ENCODE data around the gene NINL.
"Not testable (repeated sequence)": the region's sequence is repeated elsewhere in the genome, so short reads cannot be mapped to it uniquely, and the experiment has no call there.

The NINL gene

DNA sequence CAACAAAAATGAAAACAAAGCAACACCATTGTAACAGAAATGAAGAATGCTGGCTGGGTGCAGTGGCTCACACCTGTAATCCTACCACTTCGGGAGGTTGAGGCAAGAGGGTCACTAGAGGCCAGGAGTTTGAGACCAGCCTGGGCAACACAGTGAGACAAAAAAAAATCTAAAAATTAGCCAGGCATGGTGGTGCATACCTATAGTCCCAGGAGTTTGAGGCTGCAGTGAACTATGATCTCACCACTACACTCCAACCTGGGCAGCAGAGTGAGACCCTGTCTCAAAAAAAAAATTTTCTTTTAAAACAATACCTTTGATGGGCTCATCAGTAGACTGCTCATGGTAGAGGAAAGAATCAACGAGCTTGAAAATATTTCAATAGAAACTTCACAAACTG lies 18.5 kb downstream of the NINL start:
- no peak overlapping the region for H3K4me3 ChIP-seq (ENCODE audit: low read depth, low read length)
- TF ChIP-seq MYC (IDR thresholded peaks at IDR 0.05; ENCODE audit: low read depth, low read length) (no peak), POLR2A (IDR thresholded peaks at IDR 0.05; ENCODE audit: extremely low read depth, insufficient read length) (no peak)
- TF ChIP-seq, protein P1, sequence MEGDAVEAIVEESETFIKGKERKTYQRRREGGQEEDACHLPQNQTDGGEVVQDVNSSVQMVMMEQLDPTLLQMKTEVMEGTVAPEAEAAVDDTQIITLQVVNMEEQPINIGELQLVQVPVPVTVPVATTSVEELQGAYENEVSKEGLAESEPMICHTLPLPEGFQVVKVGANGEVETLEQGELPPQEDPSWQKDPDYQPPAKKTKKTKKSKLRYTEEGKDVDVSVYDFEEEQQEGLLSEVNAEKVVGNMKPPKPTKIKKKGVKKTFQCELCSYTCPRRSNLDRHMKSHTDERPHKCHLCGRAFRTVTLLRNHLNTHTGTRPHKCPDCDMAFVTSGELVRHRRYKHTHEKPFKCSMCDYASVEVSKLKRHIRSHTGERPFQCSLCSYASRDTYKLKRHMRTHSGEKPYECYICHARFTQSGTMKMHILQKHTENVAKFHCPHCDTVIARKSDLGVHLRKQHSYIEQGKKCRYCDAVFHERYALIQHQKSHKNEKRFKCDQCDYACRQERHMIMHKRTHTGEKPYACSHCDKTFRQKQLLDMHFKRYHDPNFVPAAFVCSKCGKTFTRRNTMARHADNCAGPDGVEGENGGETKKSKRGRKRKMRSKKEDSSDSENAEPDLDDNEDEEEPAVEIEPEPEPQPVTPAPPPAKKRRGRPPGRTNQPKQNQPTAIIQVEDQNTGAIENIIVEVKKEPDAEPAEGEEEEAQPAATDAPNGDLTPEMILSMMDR (IDR thresholded peaks at IDR 0.05; ENCODE audit: low read depth, low read length) = no peak
- TF ChIP-seq, protein P2, sequence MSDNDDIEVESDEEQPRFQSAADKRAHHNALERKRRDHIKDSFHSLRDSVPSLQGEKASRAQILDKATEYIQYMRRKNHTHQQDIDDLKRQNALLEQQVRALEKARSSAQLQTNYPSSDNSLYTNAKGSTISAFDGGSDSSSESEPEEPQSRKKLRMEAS (IDR thresholded peaks at IDR 0.05; ENCODE audit: low read depth, low read length) = no peak
- DNase-seq (ENCODE audit: low read depth) = no peak

DNA sequence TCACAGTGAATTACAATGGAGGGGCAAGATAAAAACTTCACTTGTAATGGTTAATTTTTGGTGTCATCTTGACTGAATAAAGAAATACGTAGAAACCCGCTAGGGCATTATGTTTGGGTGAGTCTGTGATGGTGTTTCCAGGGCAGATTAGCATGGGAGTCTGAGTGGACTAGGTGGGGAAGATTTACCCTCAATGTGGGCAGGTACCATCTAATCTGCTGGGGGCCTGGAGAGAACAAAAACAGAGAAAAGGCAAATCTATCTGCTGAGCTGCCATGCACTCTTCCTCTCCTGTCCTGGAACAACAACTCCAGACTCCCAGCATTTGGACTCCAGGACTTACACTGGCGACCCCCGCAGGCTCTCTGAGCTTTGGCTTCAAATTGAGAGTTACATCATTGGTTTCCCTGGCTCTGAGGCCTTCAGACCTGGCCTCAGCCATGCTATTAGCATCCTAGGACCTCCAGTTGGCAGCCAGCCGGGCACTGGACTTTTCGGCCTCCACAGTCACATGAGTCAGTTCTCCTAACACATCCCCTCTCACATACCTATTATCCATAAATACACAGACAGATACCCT lies 19.7 kb downstream of the NINL start:
- TF ChIP-seq, protein P2 (IDR thresholded peaks at IDR 0.05; ENCODE audit: low read depth, low read length) = no peak
- TF ChIP-seq POLR2A (IDR thresholded peaks at IDR 0.05; ENCODE audit: extremely low read depth, insufficient read length) = no peak
- TF ChIP-seq, protein P1 (IDR thresholded peaks at IDR 0.05; ENCODE audit: low read depth, low read length) = no peak
- no peak for TF ChIP-seq MYC (IDR thresholded peaks at IDR 0.05; ENCODE audit: low read depth, low read length)
- no peak for DNase-seq (ENCODE audit: low read depth)
- no peak overlapping the region for H3K4me3 ChIP-seq (ENCODE audit: low read depth, low read length)

DNA sequence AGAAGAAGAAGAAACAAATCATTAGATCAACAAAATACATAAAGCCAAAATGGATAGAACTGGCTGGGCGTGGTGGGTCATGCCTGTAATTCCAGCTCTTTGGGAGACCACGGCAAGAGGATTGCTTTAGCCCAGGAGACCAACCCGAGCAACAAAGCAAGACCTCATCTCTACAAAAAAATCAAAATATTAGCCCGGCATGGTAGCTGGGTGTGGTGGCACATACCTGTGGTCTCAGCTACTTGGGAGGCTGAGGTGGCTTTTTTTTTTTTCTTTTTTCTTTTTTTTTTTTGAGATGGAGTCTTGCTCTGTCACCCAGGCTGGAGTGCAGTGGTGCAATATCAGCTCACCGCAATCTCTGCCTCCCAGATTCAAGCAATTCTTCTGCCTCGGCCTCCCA lies 21.5 kb downstream of the NINL start:
- TF ChIP-seq, protein P2 (IDR thresholded peaks at IDR 0.05; ENCODE audit: low read depth, low read length) = no peak
- TF ChIP-seq, protein P1 (IDR thresholded peaks at IDR 0.05; ENCODE audit: low read depth, low read length) = no peak
- TF ChIP-seq MYC (IDR thresholded peaks at IDR 0.05; ENCODE audit: low read depth, low read length) (no peak), POLR2A (IDR thresholded peaks at IDR 0.05; ENCODE audit: extremely low read depth, insufficient read length) (no peak)
- H3K4me3 ChIP-seq (ENCODE audit: low read depth, low read length) = no peak overlapping the region
- DNase-seq (ENCODE audit: low read depth) = no peak

DNA sequence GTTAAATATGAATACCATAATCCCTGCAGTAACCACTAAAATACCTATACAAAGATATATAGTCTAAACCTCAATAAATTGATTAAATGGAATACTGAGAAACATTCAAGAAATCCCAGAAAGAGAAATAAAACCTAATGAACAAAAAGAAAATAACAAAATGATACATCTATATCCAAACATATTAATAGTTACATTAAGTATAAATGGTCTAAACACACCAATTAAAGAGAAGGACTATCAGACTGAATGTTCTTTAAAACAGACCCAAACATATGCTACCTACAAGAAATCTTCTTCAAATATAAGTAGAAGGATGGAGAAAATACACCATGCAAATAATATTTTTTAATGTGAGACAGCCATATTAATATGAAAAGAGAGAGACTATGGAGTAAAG lies 22.0 kb downstream of the NINL start:
- no peak overlapping the region for H3K4me3 ChIP-seq (ENCODE audit: low read depth, low read length)
- TF ChIP-seq MYC (IDR thresholded peaks at IDR 0.05; ENCODE audit: low read depth, low read length) (no peak), POLR2A (IDR thresholded peaks at IDR 0.05; ENCODE audit: extremely low read depth, insufficient read length) (no peak)
- TF ChIP-seq, protein P1 (IDR thresholded peaks at IDR 0.05; ENCODE audit: low read depth, low read length) = no peak
- TF ChIP-seq, protein P2 (IDR thresholded peaks at IDR 0.05; ENCODE audit: low read depth, low read length) = no peak
- no peak for DNase-seq (ENCODE audit: low read depth)

DNA sequence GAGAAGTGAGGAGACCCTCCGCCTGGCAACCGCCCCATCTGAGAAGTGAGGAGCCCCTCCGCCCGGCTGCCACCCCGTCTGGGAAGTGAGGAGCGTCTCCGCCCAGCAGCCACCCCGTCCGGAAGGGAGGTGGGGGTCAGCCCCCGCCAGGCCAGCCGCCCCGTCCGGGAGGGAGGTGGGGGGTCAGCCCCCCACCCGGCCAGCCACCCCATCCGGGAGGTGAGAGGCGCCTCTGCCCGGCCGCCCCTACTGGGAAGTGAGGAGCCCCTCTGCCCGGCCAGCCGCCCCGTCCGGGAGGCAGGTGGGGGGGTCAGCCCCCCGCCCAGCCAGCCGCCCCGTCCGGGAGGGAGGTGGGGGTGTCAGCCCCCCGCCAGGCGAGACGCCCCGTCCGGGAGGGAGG lies 23.6 kb downstream of the NINL start:
- not testable (repeated sequence) for DNase-seq (ENCODE audit: low read depth); H3K4me3 ChIP-seq (ENCODE audit: low read depth, low read length)

DNA sequence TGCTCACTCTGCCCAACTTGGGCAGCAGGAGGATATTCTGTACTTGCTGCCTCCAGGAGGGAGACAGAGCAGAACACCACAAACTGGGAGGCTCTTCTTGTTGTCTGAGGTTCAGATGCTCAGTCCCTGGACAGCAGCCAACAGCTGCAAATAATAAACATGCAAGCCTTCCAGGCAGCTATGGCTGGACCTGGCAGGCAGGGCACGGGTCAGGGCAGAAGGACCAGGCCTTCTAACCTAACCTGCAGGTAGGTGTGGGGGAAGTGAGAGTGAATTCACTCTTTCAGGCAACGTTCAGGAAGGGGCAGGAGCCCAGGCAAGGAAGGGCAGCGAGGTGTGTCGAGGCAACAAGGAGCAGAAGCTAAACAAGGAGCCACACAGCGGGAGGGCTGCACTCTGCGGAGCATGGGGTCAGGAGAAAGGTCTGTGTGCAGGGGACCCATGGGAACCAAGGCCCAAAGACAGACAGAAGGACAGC lies 31.5 kb downstream of the NINL start:
- no peak for DNase-seq (ENCODE audit: low read depth)
- H3K4me3 ChIP-seq (ENCODE audit: low read depth, low read length) = no peak overlapping the region
- TF ChIP-seq MYC (IDR thresholded peaks at IDR 0.05; ENCODE audit: low read depth, low read length) (no peak), POLR2A (IDR thresholded peaks at IDR 0.05; ENCODE audit: extremely low read depth, insufficient read length) (no peak)
- TF ChIP-seq, protein P1 (IDR thresholded peaks at IDR 0.05; ENCODE audit: low read depth, low read length) = no peak
- TF ChIP-seq, protein P2 (IDR thresholded peaks at IDR 0.05; ENCODE audit: low read depth, low read length) = no peak

Measured in NB4 (cell line).